NCI-H1417 treated with DMSO at 0.1 percent for 48 hours (cell line): ENCODE results near the gene FOLR2.
"Not testable (repeated sequence)": the region's sequence is repeated elsewhere in the genome, so short reads cannot be mapped to it uniquely, and the experiment has no call there.

Source experiments
- DNase-seq: peaks from one replicate; lab custom pipeline; 2025; lab: John Stamatoyannopoulos, UW

FOLR2 gene

GRCh38 chr11:72240461-72241290 lies 24.1 kb downstream of the FOLR2 start:
- no peak for DNase-seq

GRCh38 chr11:72241291-72241781 lies 24.7 kb downstream of the FOLR2 start:
- DNase-seq, result no peak

- DNase-seq, result no peak
Measured at GRCh38 chr11:72242141-72242540, 25.5 kb downstream of the FOLR2 start.

GRCh38 chr11:72243173-72244059 lies 26.8 kb downstream of the FOLR2 start:
- DNase-seq, result no peak

- no peak for DNase-seq
Measured at GRCh38 chr11:72244060-72244360, 27.4 kb downstream of the FOLR2 start, which contains the start of gene PHOX2A. TSS of gene PHOX2A (minus strand) at chr11:72244176. CDS start at chr11:72244004, 172 bp downstream.

- DNase-seq, result no peak
Measured at GRCh38 chr11:72244361-72245262, 28.0 kb downstream of the FOLR2 start.

GRCh38 chr11:72245263-72245816 lies 28.7 kb downstream of the FOLR2 start:
- no peak for DNase-seq

- no peak for DNase-seq
Measured at GRCh38 chr11:72247584-72247983, 31.0 kb downstream of the FOLR2 start.

- DNase-seq, result no peak
Measured at GRCh38 chr11:72249961-72250360, 33.4 kb downstream of the FOLR2 start.

GRCh38 chr11:72250661-72251464 lies 34.3 kb downstream of the FOLR2 start:
- no peak for DNase-seq

- no peak for DNase-seq
Measured at GRCh38 chr11:72251614-72252013, 35.0 kb downstream of the FOLR2 start.

GRCh38 chr11:72253392-72253791 lies 36.8 kb downstream of the FOLR2 start:
- DNase-seq, result no peak

GRCh38 chr11:72254299-72254993 lies 37.9 kb downstream of the FOLR2 start:
- DNase-seq, result no peak

GRCh38 chr11:72257570-72257969 lies 41.0 kb downstream of the FOLR2 start:
- DNase-seq, result no peak

GRCh38 chr11:72259490-72259889 lies 42.9 kb downstream of the FOLR2 start:
- DNase-seq, result no peak

GRCh38 chr11:72260574-72260973 lies 44.0 kb downstream of the FOLR2 start:
- DNase-seq, result no peak

- DNase-seq, result no peak
Measured at GRCh38 chr11:72263361-72263760, 46.8 kb downstream of the FOLR2 start.

GRCh38 chr11:72265951-72266350 lies 49.4 kb downstream of the FOLR2 start:
- DNase-seq, result no peak

GRCh38 chr11:72266960-72267359 lies 50.4 kb downstream of the FOLR2 start:
- not testable (repeated sequence) for DNase-seq
